ENCODE data around the gene TNK1. TPM values are rescaled to one million over a fixed set of nuclear protein-coding genes. Genes with fewer than 3 reads are reported as not detected.

TNK1 gene
- total RNA-seq, 1 experiment from 2014 or later: 7.0 TPM

DNA sequence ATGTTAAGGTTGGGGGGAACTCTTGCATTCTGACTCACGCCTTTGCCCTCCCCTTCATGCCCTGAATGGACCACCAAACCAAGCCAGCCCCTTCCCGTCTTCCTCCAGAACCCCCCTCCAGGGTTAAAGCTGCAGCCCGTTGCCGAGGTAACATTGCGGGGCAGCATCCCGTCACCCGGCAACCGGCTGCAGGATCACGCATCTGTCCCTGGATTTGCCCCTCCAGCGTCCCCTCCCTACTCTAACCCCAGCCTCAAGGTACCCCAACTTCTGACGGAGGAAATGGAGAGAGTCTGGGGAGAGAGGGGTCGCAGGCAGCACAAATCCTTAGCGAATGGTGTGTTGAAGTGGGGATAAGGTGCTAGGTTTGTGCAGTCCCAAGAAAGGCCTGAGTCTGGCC lies 26.2 kb downstream of the TNK1 start:
- no peak overlapping the region for H3K27ac Mint-ChIP-seq (ENCODE audit: unreplicated experiment)
- intact Hi-C loops (cut with micrococcal nuclease; ENCODE audit: unreplicated experiment): no loop called here
- no peak for DNase-seq
- H3K9me3 Mint-ChIP-seq (ENCODE audit: low read depth, unreplicated experiment): no peaks in the 10 kb centered on the region
- CTCF ChIA-PET: interaction anchor here (0.7 kb wide), 1 partner anchor 102 kb away, joined by 3 read pairs; no protein-coding TSS in a partner anchor
- TF ChIP-seq, protein P1, sequence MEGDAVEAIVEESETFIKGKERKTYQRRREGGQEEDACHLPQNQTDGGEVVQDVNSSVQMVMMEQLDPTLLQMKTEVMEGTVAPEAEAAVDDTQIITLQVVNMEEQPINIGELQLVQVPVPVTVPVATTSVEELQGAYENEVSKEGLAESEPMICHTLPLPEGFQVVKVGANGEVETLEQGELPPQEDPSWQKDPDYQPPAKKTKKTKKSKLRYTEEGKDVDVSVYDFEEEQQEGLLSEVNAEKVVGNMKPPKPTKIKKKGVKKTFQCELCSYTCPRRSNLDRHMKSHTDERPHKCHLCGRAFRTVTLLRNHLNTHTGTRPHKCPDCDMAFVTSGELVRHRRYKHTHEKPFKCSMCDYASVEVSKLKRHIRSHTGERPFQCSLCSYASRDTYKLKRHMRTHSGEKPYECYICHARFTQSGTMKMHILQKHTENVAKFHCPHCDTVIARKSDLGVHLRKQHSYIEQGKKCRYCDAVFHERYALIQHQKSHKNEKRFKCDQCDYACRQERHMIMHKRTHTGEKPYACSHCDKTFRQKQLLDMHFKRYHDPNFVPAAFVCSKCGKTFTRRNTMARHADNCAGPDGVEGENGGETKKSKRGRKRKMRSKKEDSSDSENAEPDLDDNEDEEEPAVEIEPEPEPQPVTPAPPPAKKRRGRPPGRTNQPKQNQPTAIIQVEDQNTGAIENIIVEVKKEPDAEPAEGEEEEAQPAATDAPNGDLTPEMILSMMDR (IDR thresholded peaks at IDR 0.05; ENCODE audit: unreplicated experiment): no peak
- H3K4me3 Mint-ChIP-seq (ENCODE audit: low read depth, unreplicated experiment): no peak overlapping the region
- H3K36me3 Mint-ChIP-seq (ENCODE audit: insufficient read depth, unreplicated experiment): peaks cover 33% of the 10 kb centered on the region
- BruUV-seq (replicated peaks): no TSS peak
- peaks cover 9% of the 10 kb centered on the region for H3K4me1 Mint-ChIP-seq (ENCODE audit: low read depth, unreplicated experiment)
- H3K27me3 Mint-ChIP-seq (ENCODE audit: unreplicated experiment): peaks cover 17% of the 10 kb centered on the region

DNA sequence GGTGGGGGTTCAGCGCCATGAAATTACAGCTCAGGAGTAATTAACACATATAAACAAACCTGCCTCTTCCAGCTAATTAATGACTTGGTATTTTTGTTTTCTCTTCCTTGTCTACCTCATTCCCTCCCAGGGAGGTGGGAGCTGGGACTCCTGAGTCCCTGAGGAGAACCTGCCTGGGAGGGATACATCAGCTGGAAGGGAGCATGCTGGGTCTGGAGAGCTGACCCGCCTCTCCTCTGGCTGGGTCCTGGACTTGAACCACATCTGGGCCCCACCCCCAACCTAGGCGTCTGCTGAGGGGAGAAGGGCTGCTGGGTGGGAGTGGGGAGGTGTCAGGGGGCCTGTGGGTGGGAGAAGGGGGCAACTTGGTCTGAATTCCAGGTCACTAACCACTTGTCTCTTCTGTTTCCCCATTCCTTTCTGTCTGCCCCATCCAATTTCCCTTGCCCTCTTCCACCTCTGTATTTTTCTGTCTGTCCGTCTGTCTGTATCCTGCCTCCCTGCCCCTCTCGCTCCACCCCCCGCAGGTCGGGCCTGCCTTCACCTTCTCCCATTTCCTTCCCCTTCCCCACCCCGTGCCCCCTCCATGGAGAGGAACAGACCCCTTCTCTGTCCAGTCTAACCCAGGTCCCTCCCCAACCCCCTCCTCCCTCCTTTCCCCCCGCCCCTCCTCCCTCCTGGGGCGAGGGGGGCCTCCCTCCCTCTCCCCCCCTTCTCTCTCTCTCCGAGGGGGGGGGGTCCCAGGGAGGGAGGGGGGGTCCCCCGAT lies 26.8 kb downstream of the TNK1 start, which contains the start of gene NLGN2:
TSS of gene NLGN2 (plus strand) at position 361 of the 767 bp plus-strand sequence. CDS start 411 bp downstream, outside the sequence.
- peaks cover 33% of the 10 kb centered on the region for H3K36me3 Mint-ChIP-seq (ENCODE audit: insufficient read depth, unreplicated experiment)
- peak within 1 kb of the TSS; percentile 50 for H3K27ac Mint-ChIP-seq (ENCODE audit: unreplicated experiment)
- intact Hi-C loops (cut with micrococcal nuclease; ENCODE audit: unreplicated experiment): no loop called here
- no TSS peak for BruUV-seq (replicated peaks)
- H3K27me3 Mint-ChIP-seq (ENCODE audit: unreplicated experiment): peaks cover 17% of the 10 kb centered on the region
- TF ChIP-seq, protein P1 (IDR thresholded peaks at IDR 0.05; ENCODE audit: unreplicated experiment): no peak
- H3K9me3 Mint-ChIP-seq (ENCODE audit: low read depth, unreplicated experiment): no peaks in the 10 kb centered on the region
- DNase-seq: no peak
- peaks cover 9% of the 10 kb centered on the region for H3K4me1 Mint-ChIP-seq (ENCODE audit: low read depth, unreplicated experiment)
- no peak within 1 kb of the TSS for H3K4me3 Mint-ChIP-seq (ENCODE audit: low read depth, unreplicated experiment)
- CTCF ChIA-PET: interaction anchor here (0.7 kb wide), 1 partner anchor 102 kb away, joined by 3 read pairs; no protein-coding TSS in a partner anchor

DNA sequence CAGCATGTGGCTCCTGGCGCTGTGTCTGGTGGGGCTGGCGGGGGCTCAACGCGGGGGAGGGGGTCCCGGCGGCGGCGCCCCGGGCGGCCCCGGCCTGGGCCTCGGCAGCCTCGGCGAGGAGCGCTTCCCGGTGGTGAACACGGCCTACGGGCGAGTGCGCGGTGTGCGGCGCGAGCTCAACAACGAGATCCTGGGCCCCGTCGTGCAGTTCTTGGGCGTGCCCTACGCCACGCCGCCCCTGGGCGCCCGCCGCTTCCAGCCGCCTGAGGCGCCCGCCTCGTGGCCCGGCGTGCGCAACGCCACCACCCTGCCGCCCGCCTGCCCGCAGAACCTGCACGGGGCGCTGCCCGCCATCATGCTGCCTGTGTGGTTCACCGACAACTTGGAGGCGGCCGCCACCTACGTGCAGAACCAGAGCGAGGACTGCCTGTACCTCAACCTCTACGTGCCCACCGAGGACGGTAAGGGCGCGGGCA lies 27.4 kb downstream of the TNK1 start:
- H3K36me3 Mint-ChIP-seq (ENCODE audit: insufficient read depth, unreplicated experiment): peaks cover 35% of the 10 kb centered on the region
- peaks cover 9% of the 10 kb centered on the region for H3K4me1 Mint-ChIP-seq (ENCODE audit: low read depth, unreplicated experiment)
- no peak for DNase-seq
- no peaks in the 10 kb centered on the region for H3K9me3 Mint-ChIP-seq (ENCODE audit: low read depth, unreplicated experiment)
- H3K27ac Mint-ChIP-seq (ENCODE audit: unreplicated experiment): no peak overlapping the region
- no TSS peak for BruUV-seq (replicated peaks)
- CTCF ChIA-PET: no interaction called here
- intact Hi-C loops (cut with micrococcal nuclease; ENCODE audit: unreplicated experiment): no loop called here
- TF ChIP-seq, protein P1 (IDR thresholded peaks at IDR 0.05; ENCODE audit: unreplicated experiment): no peak
- no peak overlapping the region for H3K4me3 Mint-ChIP-seq (ENCODE audit: low read depth, unreplicated experiment)
- peaks cover 17% of the 10 kb centered on the region for H3K27me3 Mint-ChIP-seq (ENCODE audit: unreplicated experiment)

DNA sequence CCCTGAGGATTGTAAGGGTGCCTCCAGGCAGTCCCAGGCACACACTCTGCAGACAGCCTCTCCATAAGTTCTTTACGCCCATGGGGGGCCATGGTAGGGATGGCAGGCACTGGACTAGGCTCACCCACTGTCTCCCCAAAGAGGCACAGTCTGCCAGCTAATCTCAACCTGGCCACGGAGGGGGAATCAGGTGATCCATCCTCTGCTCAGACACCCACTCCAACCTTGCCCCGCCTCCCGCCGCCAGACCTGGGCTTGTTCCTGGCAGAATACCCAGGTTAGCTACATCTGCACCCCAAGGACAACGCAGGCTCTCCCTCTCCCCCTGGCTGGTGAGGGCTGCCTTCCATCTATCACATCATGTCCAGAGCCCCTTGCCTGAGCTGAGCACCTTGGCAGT lies 28.0 kb downstream of the TNK1 start:
- CTCF ChIA-PET: no interaction called here
- H3K27ac Mint-ChIP-seq (ENCODE audit: unreplicated experiment): no peak overlapping the region
- no peak overlapping the region for H3K4me3 Mint-ChIP-seq (ENCODE audit: low read depth, unreplicated experiment)
- peaks cover 30% of the 10 kb centered on the region for H3K36me3 Mint-ChIP-seq (ENCODE audit: insufficient read depth, unreplicated experiment)
- no peak for DNase-seq
- BruUV-seq (replicated peaks): no TSS peak
- intact Hi-C loops (cut with micrococcal nuclease; ENCODE audit: unreplicated experiment): no loop called here
- H3K27me3 Mint-ChIP-seq (ENCODE audit: unreplicated experiment): peaks cover 17% of the 10 kb centered on the region
- H3K9me3 Mint-ChIP-seq (ENCODE audit: low read depth, unreplicated experiment): no peaks in the 10 kb centered on the region
- peaks cover 9% of the 10 kb centered on the region for H3K4me1 Mint-ChIP-seq (ENCODE audit: low read depth, unreplicated experiment)
- TF ChIP-seq, protein P1 (IDR thresholded peaks at IDR 0.05; ENCODE audit: unreplicated experiment): no peak

Data from Calu3 (cell line).